DMS114 treated with DMSO at 0.1 percent for 48 hours (cell line): ENCODE data around the gene NDRG3.
"Not testable (repeated sequence)": the region's sequence is repeated elsewhere in the genome, so short reads cannot be mapped to it uniquely, and the experiment has no call there.

Experiments used
- DNase-seq: peaks from one replicate; lab custom pipeline; 2025; ENCODE audit not compliant: unreplicated experiment; lab: John Stamatoyannopoulos, UW

The NDRG3 gene

GRCh38 chr20:36695467-36695866 lies 50.4 kb downstream of the NDRG3 start:
- DNase-seq = not testable (repeated sequence)

GRCh38 chr20:36688630-36689029 lies 57.3 kb downstream of the NDRG3 start:
- no peak for DNase-seq

GRCh38 chr20:36687850-36688249 lies 58.0 kb downstream of the NDRG3 start:
- DNase-seq = no peak

GRCh38 chr20:36686944-36687343 lies 58.9 kb downstream of the NDRG3 start:
- no peak for DNase-seq

- DNase-seq = no peak
These were observed 59.4 kb downstream of the NDRG3 start for GRCh38 chr20:36686504-36686903.

GRCh38 chr20:36684747-36685146 lies 61.1 kb downstream of the NDRG3 start:
- no peak for DNase-seq

- DNase-seq = no peak
These were observed 63.6 kb downstream of the NDRG3 start for GRCh38 chr20:36682311-36682710.

GRCh38 chr20:36677422-36677771 lies 68.5 kb downstream of the NDRG3 start:
- no peak for DNase-seq

GRCh38 chr20:36676701-36677421 lies 69.0 kb downstream of the NDRG3 start:
- no peak for DNase-seq

- DNase-seq = not testable (repeated sequence)
These were observed 70.3 kb downstream of the NDRG3 start for GRCh38 chr20:36675545-36675944.

- no peak for DNase-seq
These were observed 72.9 kb downstream of the NDRG3 start for GRCh38 chr20:36672991-36673390.

- no peak for DNase-seq
These were observed 75.1 kb downstream of the NDRG3 start for GRCh38 chr20:36670665-36671357.

- peak; percentile 14 for DNase-seq
These were observed 79.6 kb downstream of the NDRG3 start for GRCh38 chr20:36666181-36666740.

GRCh38 chr20:36663031-36663430 lies 82.9 kb downstream of the NDRG3 start:
- DNase-seq = no peak

GRCh38 chr20:36658300-36658699 lies 87.6 kb downstream of the NDRG3 start:
- no peak for DNase-seq

- DNase-seq = no peak
These were observed 89.2 kb downstream of the NDRG3 start for GRCh38 chr20:36656733-36657132.

GRCh38 chr20:36655004-36655403 lies 90.9 kb downstream of the NDRG3 start:
- no peak for DNase-seq

- DNase-seq = no peak
These were observed 91.4 kb downstream of the NDRG3 start for GRCh38 chr20:36654506-36654905.

GRCh38 chr20:36653456-36653855 lies 92.4 kb downstream of the NDRG3 start:
- no peak for DNase-seq

GRCh38 chr20:36647196-36648121 lies 98.4 kb downstream of the NDRG3 start:
- no peak for DNase-seq

GRCh38 chr20:36646678-36647077 lies 99.2 kb downstream of the NDRG3 start:
- DNase-seq = no peak
